GM21723 (cell line): ENCODE data around the gene TRMO.
"Not testable (repeated sequence)": the region's sequence is repeated elsewhere in the genome, so short reads cannot be mapped to it uniquely, and the experiment has no call there.

Experiments
- ATAC-seq: cut with Tn5 transposase; IDR thresholded peaks from one replicate; pipeline ENCODE4 v1.9.1; 2021; ENCODE audit warnings: mild to moderate bottlenecking, moderate library complexity; ENCODE audit not compliant: unreplicated experiment

The TRMO gene

GRCh38 chr9:97921959-97922724, at the start of gene TRMO:
TSS of gene TRMO (minus strand) at chr9:97922500. CDS start at chr9:97922493, 7 bp downstream.
- ATAC-seq: peak; percentile 84

GRCh38 chr9:97970165-97970564, 47.9 kb upstream of the TRMO start:
- ATAC-seq: no peak

GRCh38 chr9:97969014-97969413, 46.7 kb upstream of the TRMO start:
- ATAC-seq: no peak

- no peak for ATAC-seq
These were observed 44.2 kb upstream of the TRMO start for GRCh38 chr9:97966493-97966892.

GRCh38 chr9:97964901-97965300, 42.6 kb upstream of the TRMO start:
- no peak for ATAC-seq

GRCh38 chr9:97963232-97963631, 40.9 kb upstream of the TRMO start:
- no peak for ATAC-seq

GRCh38 chr9:97962575-97962974, 40.3 kb upstream of the TRMO start:
- ATAC-seq: no peak

- no peak for ATAC-seq
These were observed 39.8 kb upstream of the TRMO start for GRCh38 chr9:97962136-97962535.

GRCh38 chr9:97961361-97961760, 39.1 kb upstream of the TRMO start:
- no peak for ATAC-seq

GRCh38 chr9:97960678-97961328, 38.5 kb upstream of the TRMO start:
- ATAC-seq: not testable (repeated sequence)

- ATAC-seq: no peak
These were observed 37.3 kb upstream of the TRMO start for GRCh38 chr9:97959585-97959984.

- no peak for ATAC-seq
These were observed 36.7 kb upstream of the TRMO start for GRCh38 chr9:97958812-97959511.

GRCh38 chr9:97956331-97956730, 34.0 kb upstream of the TRMO start:
- ATAC-seq: no peak

- peak; percentile 75 for ATAC-seq
These were observed 32.3 kb upstream of the TRMO start for GRCh38 chr9:97954550-97954989.

- ATAC-seq: not testable (repeated sequence)
These were observed 28.6 kb upstream of the TRMO start for GRCh38 chr9:97950873-97951272.

GRCh38 chr9:97947094-97947493, 24.8 kb upstream of the TRMO start:
- ATAC-seq: not testable (repeated sequence)

GRCh38 chr9:97945470-97945869, 23.2 kb upstream of the TRMO start:
- not testable (repeated sequence) for ATAC-seq

GRCh38 chr9:97944612-97945011, 22.3 kb upstream of the TRMO start:
- ATAC-seq: no peak

- ATAC-seq: no peak
These were observed 21.1 kb upstream of the TRMO start for GRCh38 chr9:97943308-97943855.

- no peak for ATAC-seq
These were observed 19.0 kb upstream of the TRMO start for GRCh38 chr9:97941323-97941722.

GRCh38 chr9:97940741-97941140, 18.4 kb upstream of the TRMO start:
- no peak for ATAC-seq
